Vagina (tissue), 2 donors: Measurements from ENCODE around the gene CYRIA.

Experiments
- POLR2A ChIP-seq, 2 donors: fragments of 450-650 bp; IDR thresholded peaks; one replicate each; pipeline ENCODE4 v1.6.1; 2017; ENCODE audit warnings: antibody characterized with exemption in 2 of 2, mild to moderate bottlenecking in 2 of 2, moderate library complexity in 2 of 2
- TF ChIP-seq, protein P1 (sequence below), 3 experiments: fragments of 450-650 bp in 2 of 3; fragments of 200-600 bp in 1 of 3; sonication (generic) in 1 of 3; IDR thresholded peaks; one replicate each; pipeline ENCODE4 v1.5.1; 2017 to 2019; ENCODE audit warnings: antibody characterized with exemption in 3 of 3, mild to moderate bottlenecking in 2 of 3, moderate library complexity in 2 of 3

DNA sequence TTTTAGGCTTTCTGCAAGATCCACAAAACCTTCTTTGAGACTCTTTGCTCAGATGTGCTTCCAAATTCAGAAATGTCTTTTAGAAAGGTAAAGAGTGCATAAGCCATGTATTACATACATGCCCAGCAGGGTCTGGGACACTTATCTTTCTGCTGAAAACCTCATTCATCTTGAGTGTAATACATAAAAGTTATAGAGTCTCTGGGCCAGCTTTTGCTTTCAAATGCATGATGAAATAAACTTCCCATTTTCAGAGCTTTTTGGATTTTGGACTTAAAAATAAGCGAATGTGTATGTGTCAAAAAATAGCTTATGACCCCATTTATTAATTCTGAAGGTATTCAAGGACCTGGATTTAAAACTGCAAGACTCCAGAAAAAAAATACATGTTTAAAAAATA lies 8.0 kb downstream of the CYRIA start:
- TF ChIP-seq, protein P1, sequence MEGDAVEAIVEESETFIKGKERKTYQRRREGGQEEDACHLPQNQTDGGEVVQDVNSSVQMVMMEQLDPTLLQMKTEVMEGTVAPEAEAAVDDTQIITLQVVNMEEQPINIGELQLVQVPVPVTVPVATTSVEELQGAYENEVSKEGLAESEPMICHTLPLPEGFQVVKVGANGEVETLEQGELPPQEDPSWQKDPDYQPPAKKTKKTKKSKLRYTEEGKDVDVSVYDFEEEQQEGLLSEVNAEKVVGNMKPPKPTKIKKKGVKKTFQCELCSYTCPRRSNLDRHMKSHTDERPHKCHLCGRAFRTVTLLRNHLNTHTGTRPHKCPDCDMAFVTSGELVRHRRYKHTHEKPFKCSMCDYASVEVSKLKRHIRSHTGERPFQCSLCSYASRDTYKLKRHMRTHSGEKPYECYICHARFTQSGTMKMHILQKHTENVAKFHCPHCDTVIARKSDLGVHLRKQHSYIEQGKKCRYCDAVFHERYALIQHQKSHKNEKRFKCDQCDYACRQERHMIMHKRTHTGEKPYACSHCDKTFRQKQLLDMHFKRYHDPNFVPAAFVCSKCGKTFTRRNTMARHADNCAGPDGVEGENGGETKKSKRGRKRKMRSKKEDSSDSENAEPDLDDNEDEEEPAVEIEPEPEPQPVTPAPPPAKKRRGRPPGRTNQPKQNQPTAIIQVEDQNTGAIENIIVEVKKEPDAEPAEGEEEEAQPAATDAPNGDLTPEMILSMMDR (IDR thresholded peaks at IDR 0.05), result no peak
- no peak for TF ChIP-seq POLR2A (IDR thresholded peaks at IDR 0.05)
